Suprapubic skin (tissue), 4 donors: Measurements from ENCODE around the gene CMA1.

Experiments
- CTCF ChIP-seq, 2 donors: fragments of 200-600 bp in 1 of 2; fragments of 450-650 bp in 1 of 2; sonication (generic) in 1 of 2; IDR thresholded peaks; one replicate each; pipeline ENCODE4 v1.5.1; 2016 to 2019; ENCODE audit warnings: antibody characterized with exemption in 2 of 2, mild to moderate bottlenecking in 1 of 2, moderate library complexity in 1 of 2
- EP300 ChIP-seq: sonication (generic); formaldehyde crosslinking; IDR thresholded peaks from one replicate; pipeline ENCODE4 v1.6.1; 2017; ENCODE audit warnings: antibody characterized with exemption
- POLR2A ChIP-seq, 2 donors: fragments of 450-650 bp; IDR thresholded peaks; one replicate each; pipeline ENCODE4 v1.6.1; 2017; ENCODE audit warnings: antibody characterized with exemption in 2 of 2, mild to moderate bottlenecking in 2 of 2, moderate library complexity in 2 of 2
- POLR2AphosphoS5 ChIP-seq, 3 donors: sonication (generic); formaldehyde crosslinking; IDR thresholded peaks; one replicate each; pipeline ENCODE4 v1.6.1; 2017; ENCODE audit warnings: antibody characterized with exemption in 3 of 3

GRCh38 chr14:24465368-24465767 lies 42.7 kb downstream of the CMA1 start:
- TF ChIP-seq CTCF (IDR thresholded peaks at IDR 0.05) (no peak), POLR2AphosphoS5 (IDR thresholded peaks at IDR 0.05) (no peak), POLR2A (IDR thresholded peaks at IDR 0.05) (no peak), EP300 (no peak)
